Esophagus muscularis mucosa (tissue), 4 donors: ENCODE results near the gene TRERF1. TPM values are rescaled to one million over a fixed set of nuclear protein-coding genes. Genes with fewer than 3 reads are reported as not detected.

Source experiments
- DNase-seq: peaks from one replicate; pipeline ENCODE4 v3.0.0-alpha.2; 2017; ENCODE audit errors: extremely low spot score
- H3K27ac ChIP-seq, 4 donors: fragments of 200-600 bp; sonication (generic); replicated peaks in 1 of 4; 1 replicate in 3 of 4; 2 replicates in 1 of 4; pipeline ENCODE4 v1.5.1; 2016 to 2019; ENCODE audit warnings: mild to moderate bottlenecking in 1 of 4
- H3K27me3 ChIP-seq, 4 donors: fragments of 200-600 bp; sonication (generic); one replicate each; pipeline versions ENCODE4 v1.5.1 to v1.6.0; 2016 to 2019
- H3K36me3 ChIP-seq, 4 donors: fragments of 200-600 bp; sonication (generic); one replicate each; pipeline ENCODE4 v1.5.1; 2016 to 2019
- H3K4me1 ChIP-seq, 4 donors: fragments of 200-600 bp; sonication (generic); one replicate each; pipeline ENCODE4 v1.5.1; 2016 to 2019
- H3K4me3 ChIP-seq, 4 donors: fragments of 200-600 bp; sonication (generic); 1 replicate in 2 of 4; 2 replicates in 2 of 4; pipeline ENCODE4 v1.5.1; 2016 to 2019; ENCODE audit warnings: mild to moderate bottlenecking in 4 of 4, moderate library complexity in 1 of 4
- H3K9me3 ChIP-seq, 4 donors: fragments of 200-600 bp; sonication (generic); 1 replicate in 3 of 4; 2 replicates in 1 of 4; pipeline ENCODE4 v1.5.1; 2016 to 2019
- EP300 ChIP-seq: sonication (generic); formaldehyde crosslinking; IDR thresholded peaks from one replicate; pipeline ENCODE4 v1.6.1; 2017; ENCODE audit warnings: antibody characterized with exemption
- POLR2A ChIP-seq: fragments of 450-650 bp; IDR thresholded peaks from one replicate; pipeline ENCODE4 v1.6.1; 2017; ENCODE audit warnings: antibody characterized with exemption, moderate library complexity, mild to moderate bottlenecking, low read depth
- POLR2AphosphoS5 ChIP-seq, 2 donors: sonication (generic); formaldehyde crosslinking; IDR thresholded peaks; one replicate each; pipeline ENCODE4 v1.6.1; 2017; ENCODE audit warnings: antibody characterized with exemption in 2 of 2
- WGBS: methylation state at CpG from one replicate; pipeline ENCODE4 v1.1.5; 2018; 5-methylcytosine and 5-hydroxymethylcytosine counted together
- intact Hi-C: fragments of 100-400 bp; cut with DNase I; formaldehyde crosslinking; loops from one replicate; pipeline ENCODE4 v1.15.1; 2023
- total RNA-seq, 4 donors: library from RNA; depleted of rRNA; stranded (reverse); fragments of >200 nt; gene quantifications; one replicate each; pipeline versions ENCODE4 v1.1.0 to v1.2.1, GENCODE V29; 2016
- TF ChIP-seq, protein P1 (sequence below), 3 experiments: fragments of 200-600 bp in 2 of 3; fragments of 450-650 bp in 1 of 3; sonication (generic) in 2 of 3; IDR thresholded peaks; one replicate each; pipeline ENCODE4 v1.5.1; 2017 to 2019; ENCODE audit warnings: antibody characterized with exemption in 3 of 3, mild to moderate bottlenecking in 2 of 3, moderate library complexity in 1 of 3

The TRERF1 gene
- total RNA-seq, 4 donors from 2014 or later: 4.6 to 8.6 (median 6.4) TPM

GRCh38 chr6:42396720-42397119 lies 55.0 kb downstream of the TRERF1 start:
- 89% methylated on average over 3 of the region's 3 CpGs for WGBS
- TF ChIP-seq POLR2AphosphoS5 (IDR thresholded peaks at IDR 0.05): no peak
- TF ChIP-seq, protein P1, sequence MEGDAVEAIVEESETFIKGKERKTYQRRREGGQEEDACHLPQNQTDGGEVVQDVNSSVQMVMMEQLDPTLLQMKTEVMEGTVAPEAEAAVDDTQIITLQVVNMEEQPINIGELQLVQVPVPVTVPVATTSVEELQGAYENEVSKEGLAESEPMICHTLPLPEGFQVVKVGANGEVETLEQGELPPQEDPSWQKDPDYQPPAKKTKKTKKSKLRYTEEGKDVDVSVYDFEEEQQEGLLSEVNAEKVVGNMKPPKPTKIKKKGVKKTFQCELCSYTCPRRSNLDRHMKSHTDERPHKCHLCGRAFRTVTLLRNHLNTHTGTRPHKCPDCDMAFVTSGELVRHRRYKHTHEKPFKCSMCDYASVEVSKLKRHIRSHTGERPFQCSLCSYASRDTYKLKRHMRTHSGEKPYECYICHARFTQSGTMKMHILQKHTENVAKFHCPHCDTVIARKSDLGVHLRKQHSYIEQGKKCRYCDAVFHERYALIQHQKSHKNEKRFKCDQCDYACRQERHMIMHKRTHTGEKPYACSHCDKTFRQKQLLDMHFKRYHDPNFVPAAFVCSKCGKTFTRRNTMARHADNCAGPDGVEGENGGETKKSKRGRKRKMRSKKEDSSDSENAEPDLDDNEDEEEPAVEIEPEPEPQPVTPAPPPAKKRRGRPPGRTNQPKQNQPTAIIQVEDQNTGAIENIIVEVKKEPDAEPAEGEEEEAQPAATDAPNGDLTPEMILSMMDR (IDR thresholded peaks at IDR 0.05): no peak
- TF ChIP-seq POLR2A: no peak
- no peak for TF ChIP-seq EP300
- no peaks in the 10 kb centered on the region for H3K36me3 ChIP-seq
- H3K27me3 ChIP-seq: no peaks in the 10 kb centered on the region
- H3K27ac ChIP-seq: no peak overlapping the region
- intact Hi-C loops: no loop called here
- H3K4me1 ChIP-seq: peaks cover 0 to 5% (median 2%) of the 10 kb centered on the region in 4 donors
- H3K4me3 ChIP-seq: no peak overlapping the region
- no peak for DNase-seq
- no peaks in the 10 kb centered on the region for H3K9me3 ChIP-seq

- H3K27me3 ChIP-seq: no peaks in the 10 kb centered on the region
- no peak overlapping the region for H3K27ac ChIP-seq
- 93% methylated on average over 8 of the region's 10 CpGs for WGBS
- no peaks in the 10 kb centered on the region for H3K9me3 ChIP-seq
- H3K4me1 ChIP-seq: peaks cover 0 to 5% (median 2%) of the 10 kb centered on the region in 4 donors
- TF ChIP-seq POLR2A (no peak), EP300 (no peak), POLR2AphosphoS5 (IDR thresholded peaks at IDR 0.05) (no peak)
- TF ChIP-seq, protein P1 (IDR thresholded peaks at IDR 0.05): no peak
- no peak for DNase-seq
- no peaks in the 10 kb centered on the region for H3K36me3 ChIP-seq
- no peak overlapping the region for H3K4me3 ChIP-seq
- intact Hi-C loops: no loop called here
Measured at GRCh38 chr6:42394881-42395620, 56.7 kb downstream of the TRERF1 start.

- 86% methylated on average over 4 of the region's 4 CpGs for WGBS
Measured at GRCh38 chr6:42394151-42394550, 57.6 kb downstream of the TRERF1 start.

GRCh38 chr6:42393339-42393738 lies 58.4 kb downstream of the TRERF1 start:
- Histone ChIP-seq H3K27me3 (no peaks in the 10 kb centered on the region), H3K36me3 (no peaks in the 10 kb centered on the region), H3K4me1 (peaks cover 0 to 5% (median 2%) of the 10 kb centered on the region in 4 donors), H3K4me3 (no peak overlapping the region), H3K9me3 (no peaks in the 10 kb centered on the region), H3K27ac (no peak overlapping the region)
- intact Hi-C loops: no loop called here
- WGBS: 91% methylated on average over 3 of the region's 3 CpGs
- no peak for DNase-seq
- TF ChIP-seq EP300: no peak
- TF ChIP-seq POLR2A: no peak
- TF ChIP-seq, protein P1 (IDR thresholded peaks at IDR 0.05): no peak
- TF ChIP-seq POLR2AphosphoS5 (IDR thresholded peaks at IDR 0.05): no peak

More at GRCh38 chr6:42394151-42394550, 57.6 kb downstream of the TRERF1 start:
- no peaks in the 10 kb centered on the region for H3K36me3 ChIP-seq
- H3K4me3 ChIP-seq: no peak overlapping the region
- intact Hi-C loops: no loop called here
- peaks cover 0 to 5% (median 2%) of the 10 kb centered on the region in 4 donors for H3K4me1 ChIP-seq
- H3K27ac ChIP-seq: no peak overlapping the region
- no peaks in the 10 kb centered on the region for H3K27me3 ChIP-seq
- no peaks in the 10 kb centered on the region for H3K9me3 ChIP-seq
- TF ChIP-seq POLR2AphosphoS5 (IDR thresholded peaks at IDR 0.05) (no peak), POLR2A (no peak), EP300 (no peak)
- TF ChIP-seq, protein P1 (IDR thresholded peaks at IDR 0.05): no peak
- no peak for DNase-seq
